Embryonic facial prominence (tissue), 1 donor: ENCODE results near the gene XAGE5.
"Not testable (repeated sequence)": the region's sequence is repeated elsewhere in the genome, so short reads cannot be mapped to it uniquely, and the experiment has no call there.

ENCODE experiments used
- DNase-seq: peaks from one replicate; pipeline ENCODE4 v3.0.0-alpha.2; 2016; ENCODE audit errors: extremely low spot score

Gene XAGE5

DNA sequence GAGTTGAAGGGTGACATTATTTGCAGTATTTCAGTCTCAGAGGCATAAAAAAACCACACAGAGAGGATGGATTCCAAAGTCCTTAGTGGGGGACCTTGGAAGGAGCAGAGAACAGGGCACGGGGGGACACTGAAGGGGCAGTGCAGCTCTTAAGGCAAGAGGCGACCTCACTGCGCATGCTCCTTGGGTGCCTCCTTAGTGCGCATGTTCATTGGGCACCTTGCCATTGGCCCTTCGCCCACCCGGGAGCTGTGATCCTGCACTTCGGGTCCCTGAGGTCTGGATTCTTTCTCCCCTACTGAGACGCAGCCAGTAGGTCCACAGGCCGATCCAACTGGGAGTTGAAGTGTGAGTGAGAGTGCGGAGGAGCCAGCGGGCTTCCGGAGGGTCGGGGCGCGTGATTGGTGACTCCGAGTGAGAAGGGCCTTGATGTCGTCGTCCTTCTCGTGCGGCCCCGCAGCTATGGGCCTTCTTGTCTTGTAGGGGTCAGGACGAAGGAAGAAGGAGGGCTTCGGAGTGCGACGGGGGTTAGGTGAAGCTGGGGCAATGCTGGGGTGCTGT is at the start of gene XAGE5:
TSS of gene XAGE5 (plus strand) at position 223 of the 561 bp plus-strand sequence. CDS start 1,280 bp downstream, outside the sequence.
- DNase-seq: no peak

GRCh38 chrX:52765983-52766382 is 45.1 kb upstream of the XAGE5 start:
- DNase-seq: not testable (repeated sequence)

- DNase-seq: not testable (repeated sequence)
Observed at GRCh38 chrX:52773504-52773903, 37.6 kb upstream of the XAGE5 start.

DNA sequence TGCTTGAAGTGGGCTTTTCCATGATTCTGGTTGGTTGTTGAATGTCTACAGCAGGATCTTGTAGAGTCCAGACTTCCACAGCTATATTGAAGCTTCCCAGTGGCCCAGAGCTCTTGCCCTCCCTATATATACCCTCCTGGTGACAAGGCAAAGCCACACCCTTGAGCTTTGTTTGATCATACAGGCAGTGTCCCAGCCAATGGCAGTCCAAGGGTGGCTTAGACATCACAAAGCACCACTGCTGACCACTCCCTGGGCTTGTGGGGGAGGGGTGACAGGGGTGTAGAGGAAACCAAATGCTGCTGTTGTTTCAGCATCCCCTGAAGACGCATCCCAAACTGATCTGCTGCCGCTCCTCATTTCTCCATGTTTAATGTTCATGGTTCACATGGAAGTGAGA is 13.8 kb upstream of the XAGE5 start, which contains the start of gene SPANXN5:
TSS of gene SPANXN5 (minus strand) at position 101 of the 400 bp plus-strand sequence. CDS start at position 22, 79 bp downstream.
- DNase-seq: not testable (repeated sequence)

GRCh38 chrX:52804876-52805275 is 6.2 kb upstream of the XAGE5 start:
- not testable (repeated sequence) for DNase-seq

DNA sequence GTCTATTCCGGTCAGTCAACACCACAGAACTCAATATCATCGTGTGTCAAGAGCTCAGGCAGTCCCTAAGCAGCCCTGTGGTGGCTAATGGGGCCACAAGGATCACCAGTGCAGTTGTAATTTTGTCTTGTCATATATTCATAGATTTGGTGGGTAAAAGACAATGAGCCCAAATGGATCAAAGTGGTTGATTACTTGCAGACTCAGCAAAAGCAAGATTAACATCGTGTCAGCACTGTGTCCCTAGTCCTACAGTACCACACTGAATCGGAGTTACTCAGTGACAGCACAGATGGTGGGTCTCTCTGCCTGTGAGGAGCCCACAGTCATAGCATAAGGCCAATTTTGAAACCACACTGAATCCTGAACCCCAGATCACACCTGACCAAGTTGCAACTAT is 8.7 kb downstream of the XAGE5 start:
- no peak for DNase-seq

GRCh38 chrX:52821079-52821760 is 10.1 kb downstream of the XAGE5 start:
- no peak for DNase-seq

DNA sequence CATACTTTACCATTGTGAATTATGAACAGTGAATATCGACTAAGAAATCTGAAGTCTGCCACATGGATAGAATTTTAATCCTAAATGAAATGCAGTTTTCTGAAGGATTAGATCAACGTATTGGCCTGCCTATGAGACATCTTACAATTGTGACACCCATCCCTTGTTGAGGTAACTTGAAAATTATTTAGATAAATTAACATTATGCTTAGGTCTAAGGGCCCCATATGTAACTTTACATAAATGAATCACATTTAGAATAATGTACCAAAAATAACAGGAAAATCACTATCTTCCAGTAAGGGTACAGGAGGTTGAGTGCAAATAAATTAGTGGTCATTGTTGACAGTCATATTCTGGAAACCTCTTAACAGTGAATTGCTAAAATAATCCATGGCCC is 13.5 kb downstream of the XAGE5 start:
- DNase-seq: no peak

GRCh38 chrX:52830551-52830950 is 19.5 kb downstream of the XAGE5 start:
- DNase-seq: no peak

DNA sequence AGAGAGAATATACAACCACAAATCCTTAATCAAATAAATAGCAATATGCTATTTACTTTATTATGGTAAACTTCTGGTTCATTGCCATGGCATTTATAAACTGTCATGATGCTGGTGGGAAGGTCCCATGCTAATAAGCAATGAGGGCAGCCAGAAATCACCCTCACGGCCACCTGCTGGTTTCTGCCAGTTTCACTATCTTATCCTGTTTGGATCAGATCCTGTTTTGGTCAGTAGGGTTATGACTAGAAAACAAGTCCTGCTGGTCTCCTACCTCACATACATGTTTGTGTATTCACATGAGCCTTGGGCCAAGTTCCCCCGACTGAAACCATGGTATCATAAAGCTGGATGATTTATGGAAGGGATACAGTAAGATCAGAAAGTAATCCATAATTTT is 28.1 kb downstream of the XAGE5 start:
- no peak for DNase-seq

DNA sequence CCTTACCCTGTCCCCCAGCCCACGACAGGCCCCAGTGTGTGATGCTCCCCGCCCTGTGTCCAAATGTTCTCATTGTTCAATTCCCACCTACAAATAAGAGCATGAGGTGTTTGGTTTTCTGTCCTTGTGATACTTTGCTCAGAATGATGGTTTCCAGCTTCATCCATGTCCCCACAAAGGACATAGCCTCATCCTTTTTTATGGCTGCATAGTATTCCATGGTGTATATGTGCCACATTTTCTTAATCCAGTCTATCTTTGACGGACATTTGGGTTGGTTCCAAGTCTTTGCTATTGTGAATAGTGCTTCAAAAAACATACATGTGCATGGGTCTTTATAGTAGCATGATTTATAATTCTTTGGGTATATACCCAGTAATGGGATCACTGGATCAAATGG is 32.5 kb downstream of the XAGE5 start:
- not testable (repeated sequence) for DNase-seq

DNA sequence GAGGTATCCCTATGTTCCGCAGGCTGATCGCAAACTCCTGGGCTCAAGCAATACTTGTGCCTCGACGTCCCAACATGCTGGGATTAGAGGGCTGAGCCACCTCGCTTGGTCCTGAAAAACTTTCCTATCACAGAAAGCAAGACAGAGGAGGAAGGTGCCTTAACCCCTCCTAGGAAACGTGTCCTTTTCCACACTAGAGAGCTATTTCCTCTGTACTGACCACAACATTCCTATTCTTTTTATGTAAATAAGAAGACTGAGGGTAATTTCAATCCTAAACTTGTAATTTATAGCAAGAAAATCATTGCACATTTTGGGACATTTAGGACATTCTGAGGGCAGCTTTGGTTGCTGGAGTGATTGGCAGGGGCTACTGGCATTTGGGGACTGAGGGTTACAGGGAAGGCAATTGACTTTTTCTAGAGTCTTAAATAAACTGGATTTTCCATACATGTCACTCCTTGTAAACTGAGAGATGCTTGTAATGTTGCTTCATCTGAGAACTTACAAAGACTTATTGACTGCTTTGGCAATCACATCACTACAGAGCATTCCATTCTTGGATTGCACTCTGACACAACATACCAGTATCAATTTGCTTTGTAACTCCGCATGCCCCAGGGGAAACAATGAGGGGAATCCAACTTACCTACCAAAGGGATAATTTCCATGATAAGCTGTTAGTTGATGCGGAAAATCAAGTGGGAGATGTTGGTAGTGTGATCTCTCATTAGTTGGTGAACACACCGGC is 41.2 kb downstream of the XAGE5 start:
- no peak for DNase-seq

- DNase-seq: not testable (repeated sequence)
Observed at GRCh38 chrX:52856991-52857525, 46.0 kb downstream of the XAGE5 start.

- DNase-seq: no peak
Observed at GRCh38 chrX:52865343-52865998, 54.4 kb downstream of the XAGE5 start.
